Measurements from ENCODE around the gene TAOK1.

- no peak for TF ChIP-seq POLR2A (IDR thresholded peaks at IDR 0.05)
- no peak for TF ChIP-seq CTCF (IDR thresholded peaks at IDR 0.05)
Observed at GRCh38 chr17:29594519-29595090, 204.4 kb downstream of the TAOK1 start.
